Mesenchymal stem cell (in vitro differentiated cells and primary cell): ENCODE measurements around the gene ELFN2.
A peak's percentile ranks its signal among the peaks of the same experiment; 100 is the strongest.

Experiments
- DNase-seq: peaks from one replicate; pipeline ENCODE4 v3.0.0-alpha.2; 2013
- H2AFZ ChIP-seq: one replicate; pipeline ENCODE4 v1.6.1; 2013; ENCODE audit warnings: low read depth, mild to moderate bottlenecking, control low read depth, inconsistent platforms, low read length, moderate library complexity
- H2AK5ac ChIP-seq: 2 replicates; pipeline ENCODE4 v1.6.1; 2013; ENCODE audit warnings: low read length, moderate library complexity, mild to moderate bottlenecking, inconsistent platforms; ENCODE audit not compliant: severe bottlenecking
- H2BK120ac ChIP-seq: one replicate; pipeline ENCODE4 v1.6.1; 2013; ENCODE audit warnings: low read depth, mild to moderate bottlenecking, inconsistent platforms, low read length, moderate library complexity
- H2BK12ac ChIP-seq, 2 experiments: one replicate each; pipeline ENCODE4 v1.6.1; 2013; ENCODE audit warnings: inconsistent platforms in 2 of 2, low read length in 2 of 2, mild to moderate bottlenecking in 2 of 2, moderate library complexity in 2 of 2, control low read depth in 1 of 2
- H2BK15ac ChIP-seq: one replicate; pipeline ENCODE4 v1.6.1; 2013; ENCODE audit warnings: mild to moderate bottlenecking, low read depth, inconsistent platforms; ENCODE audit not compliant: poor library complexity, severe bottlenecking
- H2BK5ac ChIP-seq: 2 replicates; pipeline ENCODE4 v1.6.1; 2013; ENCODE audit warnings: low read depth, mild to moderate bottlenecking, low read length, control low read depth, inconsistent platforms; ENCODE audit not compliant: poor library complexity, severe bottlenecking
- H3K14ac ChIP-seq, 2 experiments: one replicate each; pipeline ENCODE4 v1.6.1; 2013; ENCODE audit warnings: inconsistent platforms in 2 of 2, low read length in 2 of 2, control low read depth in 1 of 2, mild to moderate bottlenecking in 1 of 2, moderate library complexity in 1 of 2
- H3K18ac ChIP-seq, 2 experiments: one replicate each; pipeline ENCODE4 v1.6.1; 2013; ENCODE audit warnings: inconsistent platforms in 2 of 2, low read length in 2 of 2, control low read depth in 1 of 2, low read depth in 1 of 2, mild to moderate bottlenecking in 1 of 2
- H3K23ac ChIP-seq, 2 experiments: one replicate each; pipeline ENCODE4 v1.6.1; 2013; ENCODE audit warnings: inconsistent platforms in 2 of 2, low read length in 2 of 2, mild to moderate bottlenecking in 2 of 2, moderate library complexity in 2 of 2, control low read depth in 1 of 2
- H3K27ac ChIP-seq: 2 replicates; pipeline ENCODE4 v1.5.1; 2013; ENCODE audit warnings: mild to moderate bottlenecking, moderate library complexity, low read length, control low read depth, inconsistent platforms; ENCODE audit not compliant: poor library complexity, severe bottlenecking
- H3K27me3 ChIP-seq, 2 experiments: 2 replicates each; pipeline versions ENCODE4 v1.6.1 to v1.7.0; 2013; ENCODE audit warnings: low read length in 2 of 2, mild to moderate bottlenecking in 2 of 2, moderate library complexity in 2 of 2, control low read depth in 1 of 2, inconsistent platforms in 1 of 2; ENCODE audit not compliant: control insufficient read depth in 1 of 2, insufficient read depth in 1 of 2
- H3K36me3 ChIP-seq, 2 experiments: 2 replicates each; pipeline versions ENCODE4 v1.6.1 to v1.7.0; 2013; ENCODE audit warnings: low read length in 2 of 2, control low read depth in 1 of 2, inconsistent platforms in 1 of 2, low read depth in 1 of 2, mild to moderate bottlenecking in 1 of 2; ENCODE audit not compliant: insufficient read depth in 2 of 2, control insufficient read depth in 1 of 2
- H3K4ac ChIP-seq, 2 experiments: one replicate each; pipeline ENCODE4 v1.6.1; 2013; ENCODE audit warnings: inconsistent platforms in 2 of 2, low read length in 2 of 2, mild to moderate bottlenecking in 2 of 2, moderate library complexity in 2 of 2, control low read depth in 1 of 2, low read depth in 1 of 2
- H3K4me1 ChIP-seq: 2 replicates; pipeline ENCODE4 v1.6.1; 2013; ENCODE audit warnings: low read depth, low read length, control low read depth; ENCODE audit not compliant: control insufficient read depth, insufficient read depth
- H3K4me2 ChIP-seq: 2 replicates; pipeline ENCODE4 v1.6.1; 2013; ENCODE audit warnings: low read length, mild to moderate bottlenecking, inconsistent platforms; ENCODE audit not compliant: poor library complexity, severe bottlenecking
- H3K4me3 ChIP-seq, 2 experiments: 2 replicates each; pipeline versions ENCODE4 v1.5.1 to v1.7.0; 2013; ENCODE audit warnings: low read length in 2 of 2, mild to moderate bottlenecking in 2 of 2, control low read depth in 1 of 2, low read depth in 1 of 2; ENCODE audit not compliant: insufficient read depth in 1 of 2
- H3K79me1 ChIP-seq: replicated peaks from 2 replicates; pipeline ENCODE4 v1.6.1; 2013; ENCODE audit warnings: mild to moderate bottlenecking, control low read depth, low read length, inconsistent platforms; ENCODE audit not compliant: poor library complexity, severe bottlenecking
- H3K9ac ChIP-seq: 2 replicates; pipeline ENCODE4 v1.7.0; 2013; ENCODE audit warnings: mild to moderate bottlenecking, low read length, moderate library complexity
- H3K9me3 ChIP-seq: 2 replicates; pipeline ENCODE4 v1.7.0; 2013; ENCODE audit warnings: mild to moderate bottlenecking, low read length; ENCODE audit not compliant: control insufficient read depth
- H4K8ac ChIP-seq: one replicate; pipeline ENCODE4 v1.6.1; 2013; ENCODE audit warnings: inconsistent platforms, mild to moderate bottlenecking, low read length, moderate library complexity
- H4K91ac ChIP-seq: one replicate; pipeline ENCODE4 v1.6.1; 2013; ENCODE audit warnings: mild to moderate bottlenecking, low read length, inconsistent platforms
- WGBS: methylation state at CpG from one replicate; pipeline ENCODE4 v1.1.7; 2013; ENCODE audit warnings: mixed read lengths; 5-methylcytosine and 5-hydroxymethylcytosine counted together

Gene ELFN2

GRCh38 chr22:37365950-37366349 is 61.3 kb downstream of the ELFN2 start:
- H2AK5ac ChIP-seq = no peak overlapping the region
- peaks cover 31% of the 10 kb centered on the region for H3K4me1 ChIP-seq
- no peak overlapping the region for H3K4me2 ChIP-seq
- no peak overlapping the region for H2BK12ac ChIP-seq
- no peak for DNase-seq
- no peak overlapping the region for H2AFZ ChIP-seq
- no peak overlapping the region for H3K27ac ChIP-seq
- H3K18ac ChIP-seq = no peak overlapping the region
- no peak overlapping the region for H2BK15ac ChIP-seq
- H3K4me3 ChIP-seq = no peak overlapping the region
- no peak overlapping the region for H3K14ac ChIP-seq
- H3K36me3 ChIP-seq = peaks cover 0 to 50% of the 10 kb centered on the region in 2 experiments
- no peak overlapping the region for H4K8ac ChIP-seq
- no peak overlapping the region for H3K9ac ChIP-seq
- H3K27me3 ChIP-seq = peaks cover 0 to 68% of the 10 kb centered on the region in 2 experiments
- H4K91ac ChIP-seq = no peak overlapping the region
- peaks cover 11% of the 10 kb centered on the region for H3K79me1 ChIP-seq
- no peak overlapping the region for H2BK120ac ChIP-seq
- H3K23ac ChIP-seq = no peak overlapping the region
- H2BK5ac ChIP-seq = no peak overlapping the region
- no peaks in the 10 kb centered on the region for H3K9me3 ChIP-seq
- WGBS = 80% methylated on average over 10 of the region's 10 CpGs
- H3K4ac ChIP-seq = no peak overlapping the region

DNA sequence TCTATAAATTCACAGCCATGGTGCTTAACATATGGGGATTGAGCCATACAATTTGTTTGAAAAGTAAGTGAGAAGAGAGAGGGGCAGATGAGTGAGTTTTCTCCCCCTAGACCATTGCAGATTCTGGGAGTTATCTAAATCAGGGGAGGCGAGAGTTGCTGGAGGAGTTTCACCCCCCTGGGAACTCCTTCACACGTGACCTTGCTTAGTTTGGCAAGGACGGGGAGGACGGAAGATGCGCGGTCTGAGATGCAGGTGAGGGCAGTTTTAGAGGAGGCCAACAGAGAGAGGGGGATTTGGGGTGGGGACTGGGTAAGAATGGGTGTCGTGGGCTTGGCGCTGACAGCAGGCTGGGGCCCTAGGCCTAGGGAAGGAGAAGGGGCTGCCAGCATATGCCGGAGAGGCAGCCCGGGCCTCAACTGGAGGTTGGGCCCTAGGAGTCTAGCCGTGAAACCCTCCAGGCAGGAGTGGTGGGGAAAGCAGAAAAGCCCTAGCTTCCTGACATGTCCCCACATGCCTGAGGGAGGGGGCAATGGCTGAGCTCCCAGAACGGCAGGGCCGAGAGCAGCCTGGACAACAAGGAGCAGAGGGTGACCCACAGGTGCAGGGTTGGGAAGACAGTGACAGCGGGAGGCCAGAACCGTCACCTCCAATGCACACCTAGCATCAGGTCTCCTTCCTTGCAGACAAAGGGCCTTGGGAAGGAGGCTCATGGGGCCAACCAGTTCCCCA is 63.9 kb downstream of the ELFN2 start:
- H3K23ac ChIP-seq = no peak overlapping the region
- 91% methylated on average over 15 of the region's 15 CpGs for WGBS

DNA sequence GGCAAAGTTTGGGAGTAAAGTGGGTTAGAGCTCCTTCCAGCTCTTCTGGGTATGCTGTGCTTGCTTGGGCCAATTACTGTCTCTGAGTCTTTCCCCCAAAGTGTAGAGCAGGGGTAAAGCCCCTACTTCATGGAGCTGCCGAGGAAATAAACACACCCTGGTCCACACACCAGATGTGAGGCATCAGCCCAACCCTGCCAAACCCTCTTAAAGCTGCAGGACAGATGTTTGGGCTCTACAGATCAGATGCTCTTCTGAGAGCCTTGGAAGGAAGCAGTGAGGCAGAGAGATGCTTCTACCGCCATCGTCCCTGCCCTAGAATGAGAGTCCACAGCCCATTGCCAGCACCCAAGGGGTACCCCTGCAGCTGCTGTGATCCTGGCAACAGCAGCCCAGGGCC is 64.7 kb downstream of the ELFN2 start:
- H2BK15ac ChIP-seq = no peak overlapping the region
- H3K27me3 ChIP-seq = peaks cover 0 to 91% of the 10 kb centered on the region in 2 experiments
- H4K8ac ChIP-seq = no peak overlapping the region
- no peak overlapping the region for H2AFZ ChIP-seq
- no peak overlapping the region for H2BK5ac ChIP-seq
- H3K4me2 ChIP-seq = no peak overlapping the region
- peaks cover 2% of the 10 kb centered on the region for H3K79me1 ChIP-seq
- no peak overlapping the region for H2BK120ac ChIP-seq
- no peak overlapping the region for H3K4me3 ChIP-seq
- 57% methylated on average over 3 of the region's 3 CpGs for WGBS
- no peak overlapping the region for H3K27ac ChIP-seq
- no peak for DNase-seq
- no peak overlapping the region for H3K23ac ChIP-seq
- no peak overlapping the region for H3K4ac ChIP-seq
- no peak overlapping the region for H4K91ac ChIP-seq
- peaks cover 0 to 31% of the 10 kb centered on the region in 2 experiments for H3K36me3 ChIP-seq
- H2AK5ac ChIP-seq = peak overlapping the region; percentile 17
- H3K18ac ChIP-seq = no peak overlapping the region
- H3K9ac ChIP-seq = no peak overlapping the region
- H3K9me3 ChIP-seq = no peaks in the 10 kb centered on the region
- H3K4me1 ChIP-seq = peaks cover 31% of the 10 kb centered on the region
- no peak overlapping the region for H2BK12ac ChIP-seq
- H3K14ac ChIP-seq = peak overlapping the region in 1 of 2 experiments; percentile 82

More for the DNA sequence above, 63.9 kb downstream of the ELFN2 start:
- Histone ChIP-seq H3K9ac (no peak overlapping the region), H4K8ac (peak overlapping the region; percentile 56), H3K4me1 (peaks cover 33% of the 10 kb centered on the region), H2BK15ac (no peak overlapping the region), H3K4ac (no peak overlapping the region), H3K4me3 (no peak overlapping the region), H3K9me3 (no peaks in the 10 kb centered on the region), H2BK5ac (no peak overlapping the region), H3K4me2 (no peak overlapping the region), H3K79me1 (peaks cover 2% of the 10 kb centered on the region), H3K27ac (no peak overlapping the region), H4K91ac (peak overlapping the region; percentile 52), H2BK12ac (no peak overlapping the region), H3K14ac (peak overlapping the region in 1 of 2 experiments; percentile 48), H2BK120ac (no peak overlapping the region), H2AK5ac (peak overlapping the region; percentile 23), H3K18ac (peak overlapping the region; percentile 24 to 37), H3K36me3 (peaks cover 0 to 33% of the 10 kb centered on the region in 2 experiments), H2AFZ (no peak overlapping the region), H3K27me3 (peaks cover 0 to 85% of the 10 kb centered on the region in 2 experiments)
- no peak for DNase-seq

DNA sequence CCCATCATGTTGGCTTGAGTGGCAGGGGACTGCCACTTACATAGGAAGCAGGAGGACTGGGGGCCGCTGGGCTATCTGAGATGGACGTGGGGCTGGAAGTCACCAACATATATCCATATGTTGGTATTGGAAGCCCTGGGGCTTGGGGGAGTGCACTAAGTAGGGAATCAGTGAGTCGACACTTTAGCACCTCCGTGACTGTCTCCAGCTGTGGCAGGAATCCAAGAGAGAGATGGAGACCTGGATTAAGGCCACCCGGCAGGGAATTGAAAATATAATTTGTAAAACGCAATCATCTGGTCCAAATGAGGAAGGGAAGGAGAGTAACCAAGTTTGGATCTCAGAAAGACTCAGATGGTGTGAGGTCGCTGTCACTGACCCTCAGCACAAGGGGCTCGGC is 68.4 kb downstream of the ELFN2 start:
- Histone ChIP-seq H2BK12ac (no peak overlapping the region), H3K23ac (no peak overlapping the region), H3K18ac (no peak overlapping the region), H3K79me1 (peaks cover 2% of the 10 kb centered on the region), H3K4me1 (peaks cover 31% of the 10 kb centered on the region), H4K91ac (no peak overlapping the region), H3K36me3 (peaks cover 0 to 15% of the 10 kb centered on the region in 2 experiments), H3K9ac (no peak overlapping the region), H2AFZ (no peak overlapping the region), H2BK120ac (no peak overlapping the region), H4K8ac (no peak overlapping the region), H3K9me3 (no peaks in the 10 kb centered on the region), H3K27ac (no peak overlapping the region), H3K4ac (no peak overlapping the region), H3K4me2 (no peak overlapping the region), H2BK15ac (no peak overlapping the region), H2AK5ac (no peak overlapping the region), H3K4me3 (no peak overlapping the region), H2BK5ac (no peak overlapping the region), H3K14ac (no peak overlapping the region), H3K27me3 (peaks cover 0 to 95% of the 10 kb centered on the region in 2 experiments)
- DNase-seq = no peak
- WGBS = 64% methylated on average over 8 of the region's 8 CpGs
